Activated naive CD8-positive, alpha-beta T cell (primary cell): ENCODE data around the gene ZNF512B.
"Not testable (repeated sequence)": the region's sequence is repeated elsewhere in the genome, so short reads cannot be mapped to it uniquely, and the experiment has no call there.

Experiments
- H3K27ac Mint-ChIP-seq: one replicate; pipeline ENCODE4 v1.8.0; 2021; ENCODE audit warnings: mixed read lengths
- H3K27me3 Mint-ChIP-seq: one replicate; pipeline ENCODE4 v1.8.0; 2021; ENCODE audit warnings: mixed read lengths
- H3K36me3 Mint-ChIP-seq: one replicate; pipeline ENCODE4 v1.8.0; 2021; ENCODE audit warnings: mixed read lengths
- H3K4me1 Mint-ChIP-seq: one replicate; pipeline ENCODE4 v1.8.0; 2021; ENCODE audit warnings: low read depth, mixed read lengths
- H3K4me3 Mint-ChIP-seq: one replicate; pipeline ENCODE4 v1.8.0; 2021; ENCODE audit warnings: mild to moderate bottlenecking, mixed read lengths
- H3K9me3 Mint-ChIP-seq: one replicate; pipeline ENCODE4 v1.8.0; 2021; ENCODE audit warnings: low read depth, mixed read lengths

The ZNF512B gene

GRCh38 chr20:63980806-63981728 lies 11.3 kb upstream of the ZNF512B start, which contains the start of gene PRPF6:
Gene PRPF6, plus strand, starts transcription at chr20:63981132. Its CDS starts 114 bp downstream, at chr20:63981246.
- H3K4me3 Mint-ChIP-seq: peak within 1 kb of the TSS; percentile 93

GRCh38 chr20:63980317-63980805 lies 10.6 kb upstream of the ZNF512B start:
- no peaks in the 10 kb centered on the region for H3K27me3 Mint-ChIP-seq
- peaks cover 9% of the 10 kb centered on the region for H3K36me3 Mint-ChIP-seq
- peak overlapping the region; percentile 98 for H3K27ac Mint-ChIP-seq
- peak overlapping the region; percentile 93 for H3K4me3 Mint-ChIP-seq
- peaks cover 63% of the 10 kb centered on the region for H3K4me1 Mint-ChIP-seq
- H3K9me3 Mint-ChIP-seq: no peaks in the 10 kb centered on the region

More at GRCh38 chr20:63980806-63981728, 11.3 kb upstream of the ZNF512B start, which contains the start of gene PRPF6:
- Mint-ChIP-seq H3K36me3 (peaks cover 9% of the 10 kb centered on the region), H3K27ac (peak within 1 kb of the TSS; percentile 98), H3K4me1 (peaks cover 66% of the 10 kb centered on the region), H3K9me3 (no peaks in the 10 kb centered on the region), H3K27me3 (no peaks in the 10 kb centered on the region)

- H3K36me3 Mint-ChIP-seq: peaks cover 9% of the 10 kb centered on the region
- no peaks in the 10 kb centered on the region for H3K9me3 Mint-ChIP-seq
- peak within 1 kb of the TSS; percentile 93 for H3K4me3 Mint-ChIP-seq
Measured at GRCh38 chr20:63979557-63980316, 10.0 kb upstream of the ZNF512B start, which contains the start of gene SAMD10. Gene SAMD10, minus strand, starts transcription at chr20:63979642. Its CDS starts 175 bp downstream, at chr20:63979467.

GRCh38 chr20:63979229-63979556 lies 9.5 kb upstream of the ZNF512B start:
- H3K27me3 Mint-ChIP-seq: no peaks in the 10 kb centered on the region
- H3K4me1 Mint-ChIP-seq: peaks cover 60% of the 10 kb centered on the region
- H3K27ac Mint-ChIP-seq: peak overlapping the region; percentile 16
- peak overlapping the region; percentile 84 for H3K4me3 Mint-ChIP-seq
- H3K9me3 Mint-ChIP-seq: no peaks in the 10 kb centered on the region
- peaks cover 5% of the 10 kb centered on the region for H3K36me3 Mint-ChIP-seq

More at GRCh38 chr20:63979557-63980316, 10.0 kb upstream of the ZNF512B start, which contains the start of gene SAMD10:
- H3K27ac Mint-ChIP-seq: peak within 1 kb of the TSS; percentile 98
- H3K4me1 Mint-ChIP-seq: peaks cover 64% of the 10 kb centered on the region
- no peaks in the 10 kb centered on the region for H3K27me3 Mint-ChIP-seq

- H3K9me3 Mint-ChIP-seq: no peaks in the 10 kb centered on the region
- H3K27me3 Mint-ChIP-seq: no peaks in the 10 kb centered on the region
- peaks cover 5% of the 10 kb centered on the region for H3K36me3 Mint-ChIP-seq
- H3K27ac Mint-ChIP-seq: peak overlapping the region; percentile 66
- peak overlapping the region; percentile 84 for H3K4me3 Mint-ChIP-seq
- peaks cover 63% of the 10 kb centered on the region for H3K4me1 Mint-ChIP-seq
Measured at GRCh38 chr20:63978319-63979228, 8.8 kb upstream of the ZNF512B start.

GRCh38 chr20:63977739-63978276 lies 8.1 kb upstream of the ZNF512B start:
- no peaks in the 10 kb centered on the region for H3K9me3 Mint-ChIP-seq
- H3K4me3 Mint-ChIP-seq: peak overlapping the region; percentile 84
- H3K4me1 Mint-ChIP-seq: peaks cover 60% of the 10 kb centered on the region
- peaks cover 5% of the 10 kb centered on the region for H3K36me3 Mint-ChIP-seq
- no peaks in the 10 kb centered on the region for H3K27me3 Mint-ChIP-seq
- peak overlapping the region; percentile 66 for H3K27ac Mint-ChIP-seq

- Mint-ChIP-seq H3K4me3 (peak overlapping the region; percentile 84), H3K4me1 (peaks cover 57% of the 10 kb centered on the region), H3K27ac (peak overlapping the region; percentile 66), H3K27me3 (no peaks in the 10 kb centered on the region), H3K36me3 (peaks cover 5% of the 10 kb centered on the region), H3K9me3 (no peaks in the 10 kb centered on the region)
Measured at GRCh38 chr20:63976980-63977738, 7.4 kb upstream of the ZNF512B start.

- Mint-ChIP-seq H3K4me1 (peaks cover 54% of the 10 kb centered on the region), H3K27ac (peak overlapping the region; percentile 74), H3K4me3 (peak overlapping the region; percentile 84)
- not testable (repeated sequence) for H3K36me3 Mint-ChIP-seq, H3K27me3 Mint-ChIP-seq, H3K9me3 Mint-ChIP-seq
Measured at GRCh38 chr20:63976511-63976910, 6.8 kb upstream of the ZNF512B start.

GRCh38 chr20:63974402-63975200 lies 4.9 kb upstream of the ZNF512B start:
- H3K4me1 Mint-ChIP-seq: peaks cover 42% of the 10 kb centered on the region
- no peak overlapping the region for H3K4me3 Mint-ChIP-seq
- peaks cover 3% of the 10 kb centered on the region for H3K36me3 Mint-ChIP-seq
- no peaks in the 10 kb centered on the region for H3K27me3 Mint-ChIP-seq
- no peak overlapping the region for H3K27ac Mint-ChIP-seq
- H3K9me3 Mint-ChIP-seq: no peaks in the 10 kb centered on the region

- H3K4me3 Mint-ChIP-seq: no peak overlapping the region
- H3K9me3 Mint-ChIP-seq: no peaks in the 10 kb centered on the region
- H3K27me3 Mint-ChIP-seq: no peaks in the 10 kb centered on the region
- peaks cover 3% of the 10 kb centered on the region for H3K36me3 Mint-ChIP-seq
- peaks cover 43% of the 10 kb centered on the region for H3K4me1 Mint-ChIP-seq
- H3K27ac Mint-ChIP-seq: peak overlapping the region; percentile 64
Measured at GRCh38 chr20:63973636-63974401, 4.1 kb upstream of the ZNF512B start.

- H3K4me3 Mint-ChIP-seq: no peak overlapping the region
- peaks cover 3% of the 10 kb centered on the region for H3K36me3 Mint-ChIP-seq
- no peaks in the 10 kb centered on the region for H3K27me3 Mint-ChIP-seq
- no peak overlapping the region for H3K27ac Mint-ChIP-seq
- H3K4me1 Mint-ChIP-seq: peaks cover 42% of the 10 kb centered on the region
- H3K9me3 Mint-ChIP-seq: no peaks in the 10 kb centered on the region
Measured at GRCh38 chr20:63973160-63973479, 3.4 kb upstream of the ZNF512B start.
